Testis (tissue), 3 donors: ENCODE data around the gene RYR1. TPM values are rescaled to one million over a fixed set of nuclear protein-coding genes. Genes with fewer than 3 reads are reported as not detected.

Experiments used
- DNase-seq: peaks from one replicate; pipeline ENCODE4 v3.0.0-alpha.2; 2019
- H3K27ac ChIP-seq, 2 donors: fragments of 200-600 bp; sonication (generic); one replicate each; pipeline ENCODE4 v1.5.1; 2019
- H3K27me3 ChIP-seq: fragments of 200-600 bp; sonication (generic); one replicate; pipeline ENCODE4 v1.5.1; 2019
- H3K36me3 ChIP-seq: fragments of 200-600 bp; sonication (generic); one replicate; pipeline ENCODE4 v1.5.1; 2017; ENCODE audit warnings: low read depth; ENCODE audit errors: missing control alignments
- H3K4me1 ChIP-seq: fragments of 200-600 bp; sonication (generic); one replicate; pipeline ENCODE4 v1.5.1; 2019
- H3K4me3 ChIP-seq, 2 donors: fragments of 200-600 bp; sonication (generic); one replicate each; pipeline ENCODE4 v1.5.1; 2017 to 2019
- H3K9me3 ChIP-seq: fragments of 200-600 bp; sonication (generic); one replicate; pipeline ENCODE4 v1.5.1; 2017
- CTCF ChIP-seq, 3 experiments: fragments of 450-650 bp in 2 of 3; fragments of 200-600 bp in 1 of 3; sonication (generic) in 1 of 3; IDR thresholded peaks; one replicate each; pipeline ENCODE4 v1.5.1; 2016 to 2019; ENCODE audit warnings: antibody characterized with exemption in 3 of 3, mild to moderate bottlenecking in 2 of 3, moderate library complexity in 1 of 3
- POLR2A ChIP-seq: fragments of 450-650 bp; IDR thresholded peaks from one replicate; pipeline ENCODE4 v1.6.1; 2017; ENCODE audit warnings: antibody characterized with exemption, mild to moderate bottlenecking, moderate library complexity
- WGBS, 2 donors: methylation state at CpG; one replicate each; pipeline ENCODE4 v1.1.5; 2018; 5-methylcytosine and 5-hydroxymethylcytosine counted together
- intact Hi-C: fragments of 100-400 bp; cut with DNase I; formaldehyde crosslinking; loops from one replicate; pipeline ENCODE4 v1.15.1; 2023; ENCODE audit warnings: low total_unique reads
- polyA plus RNA-seq: library from polyadenylated mRNA; stranded (reverse); fragments of 350-450 nt; fragmentation: Illumina TruSeq; extraction: RNeasy Lipid Tissue Mini Kit (QIAGEN cat#74804); gene quantifications from one replicate; pipeline ENCODE4 v1.2.3, GENCODE V29; 2014; ENCODE audit warnings: low read depth, low replicate concordance; ENCODE audit not compliant: insufficient read depth
- total RNA-seq, 2 donors: library from RNA; depleted of rRNA; stranded (reverse); fragments of >200 nt; gene quantifications; one replicate each; pipeline ENCODE4 v1.2.3, GENCODE V29; 2016

The RYR1 gene
- total and polyA plus RNA-seq, 3 donors from 2014 or later, result 11.8 to 26.1 (median 15.6) TPM

- no peak for DNase-seq
- H3K27me3 ChIP-seq, result no peaks in the 10 kb centered on the region
- H3K9me3 ChIP-seq, result no peaks in the 10 kb centered on the region
- no peak overlapping the region for H3K4me3 ChIP-seq
- WGBS, 2 donors, result 64 to 67% methylated on average over 3 to 19 of the region's 21 CpGs
- H3K36me3 ChIP-seq, result no peaks in the 10 kb centered on the region
- no peak overlapping the region for H3K27ac ChIP-seq
- H3K4me1 ChIP-seq, result no peaks in the 10 kb centered on the region
- TF ChIP-seq POLR2A, result no peak
- intact Hi-C loops, result no loop called here
Measured at GRCh38 chr19:38473201-38473600, 39.7 kb downstream of the RYR1 start.

- H3K9me3 ChIP-seq, result no peaks in the 10 kb centered on the region
- TF ChIP-seq CTCF (IDR thresholded peaks at IDR 0.05), result no peak
- no peak for TF ChIP-seq POLR2A
- H3K27ac ChIP-seq, result no peak overlapping the region
- H3K4me3 ChIP-seq, result no peak overlapping the region
- no peaks in the 10 kb centered on the region for H3K36me3 ChIP-seq
- H3K27me3 ChIP-seq, result no peaks in the 10 kb centered on the region
- WGBS, 2 donors, result 76 to 77% methylated on average over 12 to 13 of the region's 13 CpGs
- intact Hi-C loops, result no loop called here
- H3K4me1 ChIP-seq, result no peaks in the 10 kb centered on the region
- no peak for DNase-seq
Measured at GRCh38 chr19:38475176-38475575, 41.7 kb downstream of the RYR1 start.

- 81 to 88% methylated on average over 15 to 16 of the region's 16 CpGs for whole genome bisulfite sequencing, 2 donors
- H3K9me3 ChIP-seq, result no peaks in the 10 kb centered on the region
- no peak overlapping the region for H3K27ac ChIP-seq
- H3K4me3 ChIP-seq, result no peak overlapping the region
- TF ChIP-seq CTCF (IDR thresholded peaks at IDR 0.05) (no peak), POLR2A (no peak)
- intact Hi-C loops, result no loop called here
- no peaks in the 10 kb centered on the region for H3K36me3 ChIP-seq
- H3K4me1 ChIP-seq, result no peaks in the 10 kb centered on the region
- DNase-seq, result no peak
- H3K27me3 ChIP-seq, result no peaks in the 10 kb centered on the region
Measured at GRCh38 chr19:38478273-38478971, 44.9 kb downstream of the RYR1 start.

- Histone ChIP-seq H3K4me1 (no peaks in the 10 kb centered on the region), H3K27me3 (no peaks in the 10 kb centered on the region), H3K4me3 (no peak overlapping the region), H3K36me3 (no peaks in the 10 kb centered on the region), H3K27ac (no peak overlapping the region), H3K9me3 (no peaks in the 10 kb centered on the region)
- intact Hi-C loops, result no loop called here
- DNase-seq, result no peak
- WGBS, 2 donors, result 88 to 93% methylated on average over 7 to 8 of the region's 8 CpGs
- TF ChIP-seq CTCF (IDR thresholded peaks at IDR 0.05) (no peak), POLR2A (no peak)
Measured at GRCh38 chr19:38482496-38482895, 49.0 kb downstream of the RYR1 start.

GRCh38 chr19:38483016-38483630 is 49.6 kb downstream of the RYR1 start:
- intact Hi-C loops, result no loop called here
- no peaks in the 10 kb centered on the region for H3K4me1 ChIP-seq
- H3K9me3 ChIP-seq, result no peaks in the 10 kb centered on the region
- 84 to 92% methylated on average over 10 to 24 of the region's 24 CpGs for WGBS, 2 donors
- no peak for DNase-seq
- H3K27ac ChIP-seq, result no peak overlapping the region
- TF ChIP-seq CTCF (IDR thresholded peaks at IDR 0.05), result no peak
- no peaks in the 10 kb centered on the region for H3K36me3 ChIP-seq
- H3K4me3 ChIP-seq, result no peak overlapping the region
- no peaks in the 10 kb centered on the region for H3K27me3 ChIP-seq
